22Rv1 (cell line): ENCODE measurements around the gene LMO4.

Experiments
- CTCF ChIP-seq: fragments of 450-650 bp; IDR thresholded peaks from 2 replicates; pipeline ENCODE4 v1.5.1; 2017; ENCODE audit warnings: mild to moderate bottlenecking
- ZFX ChIP-seq: fragments of 450-650 bp; IDR thresholded peaks from 2 replicates; pipeline ENCODE4 v1.6.1; 2017; ENCODE audit warnings: antibody characterized with exemption, borderline replicate concordance

GRCh38 chr1:87348341-87349019 is 19.8 kb downstream of the LMO4 start:
- no peak for TF ChIP-seq CTCF
- TF ChIP-seq ZFX = no peak
